T-helper 1 cell treated with Interleukin-12 subunit alpha and Interleukin-12 subunit beta and Interleukin-4 antibody, amounts not matched to agents 30 μg/mL and 1 μg/mL, for 36 hours (primary cell): ENCODE measurements around the gene B3GLCT.
A peak's percentile ranks its signal among the peaks of the same experiment; 100 is the strongest.
"Not testable (repeated sequence)": the region's sequence is repeated elsewhere in the genome, so short reads cannot be mapped to it uniquely, and the experiment has no call there.

Source experiments
- H3K27ac Mint-ChIP-seq: one replicate; pipeline ENCODE4 v1.8.0; 2021; ENCODE audit warnings: mild to moderate bottlenecking, mixed read lengths
- H3K27me3 Mint-ChIP-seq: one replicate; pipeline ENCODE4 v1.8.0; 2021; ENCODE audit warnings: low read depth, mixed read lengths
- H3K36me3 Mint-ChIP-seq: one replicate; pipeline ENCODE4 v1.8.0; 2021; ENCODE audit warnings: low read depth, mixed read lengths
- H3K4me1 Mint-ChIP-seq: one replicate; pipeline ENCODE4 v1.8.0; 2021; ENCODE audit warnings: low read depth, mixed read lengths
- H3K4me3 Mint-ChIP-seq: one replicate; pipeline ENCODE4 v1.8.0; 2021; ENCODE audit warnings: mild to moderate bottlenecking, moderate library complexity, mixed read lengths
- H3K9me3 Mint-ChIP-seq: one replicate; pipeline ENCODE4 v1.8.0; 2021; ENCODE audit warnings: mixed read lengths

B3GLCT gene

DNA sequence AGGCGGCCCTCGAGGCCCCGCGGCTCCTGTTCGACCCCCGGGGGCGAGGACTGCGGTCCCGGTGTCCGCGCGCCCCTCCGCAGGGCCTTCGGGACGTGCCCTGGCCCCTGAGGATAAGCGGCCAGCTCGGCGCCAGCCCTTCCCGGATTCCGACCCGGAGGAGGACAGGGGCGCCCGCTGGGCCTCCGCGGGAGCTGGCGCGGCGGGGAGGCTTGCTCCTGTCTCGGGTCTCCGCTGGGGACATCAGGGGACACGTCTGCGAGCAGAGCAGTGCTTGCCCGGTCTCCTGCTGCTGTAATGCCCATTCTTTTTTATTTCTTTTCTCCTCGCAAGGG is 829 bp downstream of the B3GLCT start:
- peak overlapping the region; percentile 75 for H3K27ac Mint-ChIP-seq
- no peaks in the 10 kb centered on the region for H3K9me3 Mint-ChIP-seq
- H3K27me3 Mint-ChIP-seq, result peaks cover 7% of the 10 kb centered on the region
- H3K4me1 Mint-ChIP-seq, result peaks cover 20% of the 10 kb centered on the region
- no peaks in the 10 kb centered on the region for H3K36me3 Mint-ChIP-seq
- H3K4me3 Mint-ChIP-seq, result peak overlapping the region; percentile 73

DNA sequence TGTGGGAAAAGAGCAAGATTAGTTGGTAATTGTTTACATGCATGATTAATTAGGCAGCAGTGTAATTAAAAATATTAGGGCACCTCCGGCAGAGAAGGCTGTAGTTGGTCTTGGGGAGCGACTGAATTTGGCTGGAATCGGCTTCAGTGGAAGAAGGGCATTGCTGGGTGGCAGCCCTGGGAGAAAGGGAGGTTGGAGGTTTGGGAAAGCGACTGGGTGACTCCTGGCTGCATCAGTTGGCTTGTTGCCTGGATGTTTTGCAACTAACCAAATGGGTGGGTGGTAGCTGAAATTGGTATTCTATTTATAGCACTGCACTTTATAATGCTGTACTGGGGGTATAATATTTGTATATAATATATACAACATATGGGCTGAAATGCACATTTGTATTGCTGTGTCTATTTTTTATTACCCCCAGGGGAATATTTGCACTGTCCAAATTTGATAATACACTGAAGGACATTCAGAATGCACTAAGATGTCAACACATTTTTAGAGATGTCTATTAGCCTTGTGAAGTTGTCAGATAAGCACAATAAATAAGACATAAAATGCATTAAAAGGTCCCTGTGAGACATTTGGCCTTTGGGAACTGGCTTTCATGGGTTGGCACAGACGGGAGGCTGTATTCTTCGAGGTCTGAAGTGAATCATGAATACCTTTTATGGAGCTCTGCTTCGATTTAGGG is 1.7 kb downstream of the B3GLCT start:
- Mint-ChIP-seq H3K36me3 (no peaks in the 10 kb centered on the region), H3K4me1 (peaks cover 20% of the 10 kb centered on the region), H3K4me3 (peak overlapping the region; percentile 73), H3K9me3 (no peaks in the 10 kb centered on the region), H3K27me3 (peaks cover 7% of the 10 kb centered on the region), H3K27ac (peak overlapping the region; percentile 16)

DNA sequence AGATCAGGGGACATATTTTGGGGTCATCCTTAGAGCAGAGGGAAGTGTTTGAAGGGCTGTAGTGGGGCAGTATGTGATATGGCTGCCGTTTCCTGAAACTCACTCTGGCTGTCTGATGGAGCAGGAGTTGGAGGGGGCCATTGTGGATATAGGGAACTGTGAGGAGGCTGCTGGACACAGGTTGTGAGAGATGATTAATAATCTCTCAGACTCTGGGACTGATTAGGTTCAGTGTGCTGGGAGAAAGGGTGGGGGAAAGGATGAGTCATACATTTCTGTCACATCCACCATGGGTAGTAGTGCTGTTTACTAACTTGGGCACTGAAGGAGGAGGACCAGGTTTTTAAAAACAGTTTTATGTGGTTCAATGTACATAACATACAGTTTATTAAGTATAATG is 4.8 kb downstream of the B3GLCT start:
- no peak overlapping the region for H3K27ac Mint-ChIP-seq
- no peak overlapping the region for H3K4me3 Mint-ChIP-seq

DNA sequence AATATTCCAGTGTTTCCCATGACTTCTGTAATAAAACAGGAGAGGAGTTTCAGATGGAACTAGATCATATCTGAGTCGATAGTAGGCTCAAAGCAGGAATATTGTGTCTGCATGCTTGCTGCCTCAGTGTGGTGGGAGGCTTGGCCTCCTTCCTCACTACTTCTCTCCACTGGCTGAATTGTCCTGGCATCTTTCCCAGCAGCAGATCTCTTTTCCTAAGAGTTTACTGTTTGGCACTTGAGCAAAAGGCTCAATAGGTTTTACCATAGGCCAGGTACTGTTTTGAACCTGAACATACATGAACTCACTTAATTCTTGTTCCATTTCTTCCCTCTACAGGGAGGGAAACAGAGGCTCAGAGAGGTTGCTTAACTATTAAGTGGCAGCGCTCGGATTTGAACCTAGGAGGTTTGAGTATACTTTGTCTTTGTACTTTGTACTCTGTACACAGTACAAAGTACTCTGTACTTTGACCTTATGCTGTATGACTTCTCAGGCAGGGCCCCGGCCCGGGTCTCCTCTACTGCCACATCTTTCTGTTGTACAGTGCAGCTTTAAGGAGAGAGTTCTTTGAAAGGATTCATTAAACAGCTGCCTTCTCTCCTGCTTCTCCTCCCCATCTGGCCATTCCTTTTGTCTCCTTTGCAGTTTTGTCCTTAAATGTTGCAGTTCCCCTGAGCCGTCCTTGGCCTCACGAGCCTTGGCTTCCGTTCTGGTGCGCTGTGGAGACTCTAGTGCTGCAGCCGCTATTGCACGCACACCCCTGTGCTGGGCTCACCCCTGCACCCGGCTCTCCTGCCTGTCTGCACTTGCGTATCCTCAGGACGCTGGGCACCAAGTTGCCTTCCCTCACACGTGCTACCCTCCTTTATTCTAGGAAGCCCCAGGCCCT is 8.1 kb downstream of the B3GLCT start:
- no peaks in the 10 kb centered on the region for H3K27me3 Mint-ChIP-seq
- H3K9me3 Mint-ChIP-seq, result no peaks in the 10 kb centered on the region
- no peak overlapping the region for H3K4me3 Mint-ChIP-seq
- H3K4me1 Mint-ChIP-seq, result peaks cover 10% of the 10 kb centered on the region
- H3K36me3 Mint-ChIP-seq, result no peaks in the 10 kb centered on the region
- H3K27ac Mint-ChIP-seq, result no peak overlapping the region

More for the DNA sequence above, 4.8 kb downstream of the B3GLCT start:
- Mint-ChIP-seq H3K4me1 (peaks cover 15% of the 10 kb centered on the region), H3K9me3 (no peaks in the 10 kb centered on the region), H3K36me3 (no peaks in the 10 kb centered on the region), H3K27me3 (no peaks in the 10 kb centered on the region)

DNA sequence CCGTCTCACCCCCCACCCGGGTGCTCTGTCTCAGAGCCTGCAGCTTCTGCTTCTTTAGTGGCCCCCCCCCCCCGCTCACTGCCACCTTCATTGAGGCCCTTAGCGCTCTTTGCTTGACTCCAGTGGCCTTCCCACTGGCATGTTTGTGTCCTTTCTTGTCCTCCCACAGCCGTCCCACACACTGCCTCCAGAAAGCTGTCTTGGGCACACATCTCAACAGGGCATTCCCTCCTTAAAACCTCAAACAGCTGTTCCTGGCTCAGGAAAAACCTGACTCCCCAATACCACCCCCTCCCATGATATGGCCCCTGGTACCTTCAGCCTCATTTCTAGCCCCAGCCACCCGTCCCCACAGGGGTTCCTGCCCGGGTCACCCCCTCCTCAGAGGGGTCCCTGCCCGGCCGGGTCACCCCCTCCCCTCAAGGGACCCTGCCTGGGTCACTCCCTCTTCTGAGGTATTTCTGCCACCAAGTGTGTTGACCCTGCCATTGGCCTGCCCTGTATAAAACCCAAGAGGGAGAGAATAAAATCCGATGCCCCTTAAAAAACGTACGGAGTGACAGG is 8.9 kb downstream of the B3GLCT start:
- H3K27ac Mint-ChIP-seq, result no peak overlapping the region
- H3K27me3 Mint-ChIP-seq, result no peaks in the 10 kb centered on the region
- no peaks in the 10 kb centered on the region for H3K36me3 Mint-ChIP-seq
- peaks cover 10% of the 10 kb centered on the region for H3K4me1 Mint-ChIP-seq
- no peak overlapping the region for H3K4me3 Mint-ChIP-seq
- H3K9me3 Mint-ChIP-seq, result no peaks in the 10 kb centered on the region

DNA sequence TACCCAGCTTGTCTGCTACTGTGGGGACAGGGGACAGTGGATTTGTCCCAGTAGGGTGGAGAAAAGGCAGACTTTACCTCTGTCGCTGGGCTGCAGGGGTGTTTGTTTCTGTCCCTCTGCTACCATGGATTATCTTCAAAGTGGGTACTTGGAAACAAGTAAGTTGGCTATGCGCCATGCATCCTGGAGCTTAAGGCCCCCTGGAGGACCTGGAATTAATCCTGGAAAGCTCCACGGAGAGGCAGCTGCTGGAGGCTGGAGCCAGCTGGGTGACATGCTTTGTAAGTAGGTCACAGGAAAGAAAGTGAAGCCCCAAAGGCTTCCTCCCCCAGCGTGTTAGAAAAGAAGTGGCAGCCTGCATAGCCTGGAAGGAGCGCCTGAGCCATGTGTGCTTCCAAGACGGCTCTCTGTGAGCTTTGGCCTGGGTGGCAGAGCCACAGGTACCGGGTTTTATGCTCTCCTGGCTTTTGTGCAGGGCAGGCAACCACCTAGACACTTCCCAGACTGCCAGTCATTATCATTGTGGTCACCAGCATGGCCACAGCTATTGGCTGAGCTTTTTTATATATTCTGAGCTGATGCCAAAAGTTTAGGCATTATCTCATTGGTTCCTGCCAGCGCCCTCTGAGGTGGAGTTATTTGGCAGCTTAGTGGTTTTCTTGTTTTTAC is 9.5 kb downstream of the B3GLCT start:
- H3K9me3 Mint-ChIP-seq, result no peaks in the 10 kb centered on the region
- no peak overlapping the region for H3K27ac Mint-ChIP-seq
- no peak overlapping the region for H3K4me3 Mint-ChIP-seq
- no peaks in the 10 kb centered on the region for H3K36me3 Mint-ChIP-seq
- peaks cover 9% of the 10 kb centered on the region for H3K4me1 Mint-ChIP-seq
- H3K27me3 Mint-ChIP-seq, result no peaks in the 10 kb centered on the region

DNA sequence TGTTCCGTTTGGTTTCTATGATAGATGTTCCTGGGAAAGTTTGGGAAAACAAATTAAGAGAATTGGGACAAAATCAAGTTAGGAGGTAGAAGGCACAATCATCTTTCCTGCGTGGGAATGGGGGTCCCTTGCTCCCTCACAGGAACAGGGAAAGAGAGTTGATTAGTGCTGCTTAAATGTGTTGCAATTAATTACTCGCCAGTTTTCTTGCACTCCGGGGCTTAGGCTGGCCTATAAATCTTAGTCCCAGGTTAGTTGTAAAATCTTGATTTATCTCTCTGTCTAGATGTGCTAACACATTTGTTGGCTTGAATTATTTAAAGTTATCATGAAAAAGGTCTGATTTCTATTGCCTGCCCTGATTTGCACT is 10.1 kb downstream of the B3GLCT start:
- Mint-ChIP-seq H3K4me1 (peaks cover 9% of the 10 kb centered on the region), H3K27ac (no peak overlapping the region), H3K36me3 (no peaks in the 10 kb centered on the region), H3K4me3 (no peak overlapping the region), H3K27me3 (no peaks in the 10 kb centered on the region), H3K9me3 (no peaks in the 10 kb centered on the region)

DNA sequence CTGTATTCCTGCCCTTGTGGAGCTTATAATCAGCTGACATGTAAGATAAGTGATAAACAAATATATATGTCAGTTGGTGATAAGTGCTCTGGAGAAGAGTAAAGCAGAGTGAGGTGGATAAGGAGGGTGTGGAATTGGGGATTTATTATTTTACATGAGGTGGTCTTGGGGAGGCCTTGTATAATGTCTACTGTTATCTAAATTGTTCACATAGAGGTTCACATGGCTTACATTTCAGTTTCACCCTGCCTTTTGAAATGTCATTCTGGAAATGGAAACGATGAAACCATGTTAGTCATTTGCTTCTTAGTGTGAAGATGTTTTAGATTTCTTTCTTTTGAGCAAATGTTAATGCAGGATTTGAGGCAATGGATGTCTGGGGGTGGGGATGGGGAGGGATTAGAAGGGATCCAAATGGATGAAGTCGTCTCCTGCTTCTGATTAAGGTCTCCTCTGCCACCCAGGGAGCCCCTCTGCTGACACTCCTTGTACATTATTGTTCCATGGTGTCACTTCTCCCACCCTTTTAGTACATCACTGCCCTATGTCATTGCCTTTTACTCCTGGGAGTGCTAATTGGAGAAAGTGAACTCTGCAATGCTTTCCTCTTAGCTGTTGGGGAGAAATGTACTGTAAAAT is 14.0 kb downstream of the B3GLCT start:
- H3K27ac Mint-ChIP-seq, result no peak overlapping the region
- H3K4me3 Mint-ChIP-seq, result no peak overlapping the region
- H3K9me3 Mint-ChIP-seq, result no peaks in the 10 kb centered on the region
- no peaks in the 10 kb centered on the region for H3K27me3 Mint-ChIP-seq
- H3K36me3 Mint-ChIP-seq, result no peaks in the 10 kb centered on the region
- H3K4me1 Mint-ChIP-seq, result peaks cover 6% of the 10 kb centered on the region

DNA sequence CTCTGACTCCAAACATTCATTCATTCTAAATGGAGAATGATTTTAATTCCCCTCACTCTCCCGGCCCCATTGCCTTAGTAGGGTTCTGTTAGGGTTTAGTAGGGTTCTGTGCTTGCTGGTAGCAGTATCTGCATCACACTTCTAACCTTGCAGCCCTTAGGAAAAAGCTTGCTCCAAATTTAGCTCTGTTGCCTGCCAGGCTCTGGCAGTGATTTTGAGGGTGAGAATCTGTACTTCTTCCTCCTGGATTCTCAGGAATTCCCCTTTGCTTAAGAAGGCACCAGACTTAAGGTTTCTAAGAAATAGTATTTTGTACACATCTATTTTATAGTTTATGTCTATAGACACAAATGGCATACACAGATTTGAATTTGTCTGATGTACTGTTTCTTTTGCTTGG is 14.7 kb downstream of the B3GLCT start:
- peaks cover 6% of the 10 kb centered on the region for H3K4me1 Mint-ChIP-seq
- no peaks in the 10 kb centered on the region for H3K9me3 Mint-ChIP-seq
- no peaks in the 10 kb centered on the region for H3K36me3 Mint-ChIP-seq
- H3K27ac Mint-ChIP-seq, result no peak overlapping the region
- no peaks in the 10 kb centered on the region for H3K27me3 Mint-ChIP-seq
- H3K4me3 Mint-ChIP-seq, result no peak overlapping the region

DNA sequence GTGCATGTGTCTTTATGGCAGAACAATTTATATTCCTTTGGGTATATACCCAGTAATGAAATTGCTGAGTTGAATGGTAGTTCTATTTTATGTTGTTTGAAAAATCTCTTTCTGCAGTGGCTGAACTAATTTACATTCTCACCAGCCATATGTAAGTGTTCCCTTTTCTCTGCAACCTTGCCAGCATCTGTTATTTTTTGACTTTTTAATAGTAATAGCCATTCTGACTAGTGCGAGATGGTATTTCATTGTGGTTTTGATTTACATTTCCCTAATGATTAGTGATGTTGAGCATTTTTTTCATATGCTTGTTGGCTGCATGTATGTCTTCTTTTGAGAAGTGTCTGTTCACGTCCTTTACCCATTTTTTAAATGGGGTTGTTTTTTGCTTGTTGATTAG is 17.1 kb downstream of the B3GLCT start:
- not testable (repeated sequence) for H3K4me3 Mint-ChIP-seq, H3K9me3 Mint-ChIP-seq, H3K4me1 Mint-ChIP-seq, H3K36me3 Mint-ChIP-seq, H3K27me3 Mint-ChIP-seq, H3K27ac Mint-ChIP-seq

DNA sequence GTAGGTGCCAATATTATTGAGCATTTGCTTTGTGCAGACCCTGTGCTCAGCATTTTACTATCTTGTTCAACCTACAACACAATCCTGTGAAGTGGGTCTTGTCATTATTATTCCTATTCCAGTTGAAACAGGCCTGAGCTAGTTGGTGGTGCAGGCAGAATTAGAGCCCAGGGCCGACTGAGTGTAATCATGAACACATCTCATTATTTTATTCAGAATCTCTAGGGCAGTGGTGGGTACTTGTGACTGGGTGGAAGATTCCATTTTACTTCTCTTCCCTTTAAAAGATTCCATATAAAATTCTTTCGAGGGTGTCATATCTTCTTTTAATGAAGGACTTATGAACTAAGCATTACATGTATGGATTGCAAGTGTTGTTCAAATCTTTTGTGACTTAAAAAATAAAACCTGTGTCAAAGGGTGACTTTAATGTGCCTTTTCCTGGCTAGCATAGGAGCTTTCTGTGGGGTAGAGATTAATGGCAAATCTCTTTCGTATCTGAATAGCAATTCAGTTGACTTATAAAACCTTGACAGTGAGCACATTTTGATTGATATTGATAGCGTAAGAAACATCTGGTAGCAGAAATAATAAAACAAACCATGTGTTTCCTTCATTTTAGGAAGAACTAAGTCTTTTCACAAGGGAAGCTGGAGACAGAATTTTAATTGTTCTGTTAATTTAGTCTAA is 20.3 kb downstream of the B3GLCT start:
- no peak overlapping the region for H3K4me3 Mint-ChIP-seq
- no peaks in the 10 kb centered on the region for H3K4me1 Mint-ChIP-seq
- H3K27me3 Mint-ChIP-seq, result no peaks in the 10 kb centered on the region
- no peaks in the 10 kb centered on the region for H3K9me3 Mint-ChIP-seq
- no peak overlapping the region for H3K27ac Mint-ChIP-seq
- no peaks in the 10 kb centered on the region for H3K36me3 Mint-ChIP-seq

DNA sequence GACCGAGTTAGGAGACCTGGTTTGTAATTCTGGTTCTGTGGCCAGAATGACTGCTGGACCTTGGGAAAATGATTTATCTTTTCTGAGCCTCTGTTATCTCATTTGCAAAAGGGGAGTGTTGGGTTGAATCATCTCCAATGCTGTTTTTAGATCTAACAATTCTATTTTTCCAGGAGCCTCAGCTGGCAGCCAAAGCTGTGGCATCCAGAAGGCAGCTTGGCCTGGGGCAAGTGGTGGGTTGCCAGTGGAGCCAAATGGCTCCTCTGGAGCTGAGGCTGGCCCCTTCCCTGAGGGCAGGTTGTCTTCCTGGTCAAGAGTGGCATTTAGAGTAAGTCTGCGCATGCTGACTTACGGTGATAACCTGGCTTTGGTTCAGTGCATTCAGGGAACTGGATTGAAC is 21.3 kb downstream of the B3GLCT start:
- Mint-ChIP-seq H3K27me3 (no peaks in the 10 kb centered on the region), H3K36me3 (no peaks in the 10 kb centered on the region), H3K4me1 (no peaks in the 10 kb centered on the region), H3K4me3 (no peak overlapping the region), H3K27ac (no peak overlapping the region), H3K9me3 (no peaks in the 10 kb centered on the region)

DNA sequence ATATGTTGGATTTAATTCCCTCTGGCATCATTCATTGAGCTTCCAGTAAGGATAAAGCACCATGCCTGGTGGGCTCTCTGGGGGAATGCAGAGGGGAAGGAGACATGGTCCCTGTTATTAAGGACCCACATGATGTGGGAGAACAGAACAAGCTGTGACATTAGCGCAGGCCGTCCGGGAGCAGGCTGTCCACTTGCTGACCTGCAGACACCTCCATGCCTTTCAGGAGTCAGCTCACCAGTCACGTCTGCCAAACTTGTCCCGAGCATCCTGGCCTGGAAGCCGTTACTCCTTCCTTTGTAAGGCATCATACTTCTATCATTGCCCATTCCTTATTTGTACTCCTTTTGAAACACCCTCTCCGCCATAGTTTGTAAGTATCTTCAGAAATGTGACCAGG is 23.4 kb downstream of the B3GLCT start:
- Mint-ChIP-seq H3K4me1 (peaks cover 5% of the 10 kb centered on the region), H3K27me3 (no peaks in the 10 kb centered on the region), H3K36me3 (no peaks in the 10 kb centered on the region), H3K9me3 (no peaks in the 10 kb centered on the region), H3K27ac (no peak overlapping the region), H3K4me3 (no peak overlapping the region)

DNA sequence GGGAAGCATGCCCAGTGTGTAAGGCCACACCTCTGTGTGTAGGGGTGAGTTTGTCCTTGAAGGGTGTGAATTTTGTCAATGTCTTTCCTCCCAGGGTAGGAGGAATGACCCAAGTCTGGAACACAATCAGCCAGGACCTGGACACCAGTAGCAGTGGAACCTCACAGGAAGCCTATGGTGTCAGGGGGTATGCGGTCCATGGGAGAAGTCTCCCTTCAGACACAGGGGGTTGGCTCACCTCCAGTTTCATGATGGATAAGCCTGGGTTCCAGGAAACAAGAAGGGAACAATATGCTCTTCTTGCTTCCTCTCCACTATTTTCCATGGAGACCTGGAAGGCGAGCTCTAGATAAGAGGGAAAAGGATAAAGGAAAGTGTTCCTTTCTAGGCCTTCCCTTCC is 23.9 kb downstream of the B3GLCT start:
- peaks cover 5% of the 10 kb centered on the region for H3K4me1 Mint-ChIP-seq
- H3K4me3 Mint-ChIP-seq, result no peak overlapping the region
- no peaks in the 10 kb centered on the region for H3K27me3 Mint-ChIP-seq
- H3K9me3 Mint-ChIP-seq, result no peaks in the 10 kb centered on the region
- no peak overlapping the region for H3K27ac Mint-ChIP-seq
- no peaks in the 10 kb centered on the region for H3K36me3 Mint-ChIP-seq
